ENCODE measurements around the gene SMLR1.

Gene SMLR1

DNA sequence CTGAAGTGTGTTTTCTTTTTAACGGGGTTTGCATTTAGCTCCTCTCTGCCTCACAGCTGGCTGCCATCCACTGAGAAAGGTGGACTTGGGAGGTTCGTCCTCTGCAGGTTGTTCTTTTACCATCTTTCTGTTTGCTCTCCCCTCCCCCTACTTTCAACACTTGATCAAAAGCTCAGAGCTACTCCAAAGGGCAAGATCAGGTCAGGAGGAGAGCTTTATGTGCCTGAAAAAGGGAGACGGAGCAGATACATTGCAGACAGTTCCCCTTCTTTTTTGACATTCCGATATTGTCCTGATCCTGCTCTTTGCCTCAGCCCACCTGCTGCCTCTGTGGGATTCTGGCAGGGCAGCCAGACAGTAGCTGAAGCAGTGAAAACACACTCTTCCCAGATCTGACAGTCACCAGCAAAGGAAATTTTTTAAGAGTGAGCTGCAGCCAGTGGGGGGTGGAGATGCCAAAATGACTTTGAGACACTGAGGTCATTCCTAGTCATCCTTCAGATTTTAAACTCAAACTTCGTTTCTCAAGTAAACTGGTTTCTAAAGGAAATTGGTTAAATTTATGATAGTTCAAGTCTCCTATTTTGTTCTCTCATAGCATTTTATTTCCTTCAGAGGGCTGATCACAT lies 26.5 kb downstream of the SMLR1 start:
- no peak for DNase-seq

DNA sequence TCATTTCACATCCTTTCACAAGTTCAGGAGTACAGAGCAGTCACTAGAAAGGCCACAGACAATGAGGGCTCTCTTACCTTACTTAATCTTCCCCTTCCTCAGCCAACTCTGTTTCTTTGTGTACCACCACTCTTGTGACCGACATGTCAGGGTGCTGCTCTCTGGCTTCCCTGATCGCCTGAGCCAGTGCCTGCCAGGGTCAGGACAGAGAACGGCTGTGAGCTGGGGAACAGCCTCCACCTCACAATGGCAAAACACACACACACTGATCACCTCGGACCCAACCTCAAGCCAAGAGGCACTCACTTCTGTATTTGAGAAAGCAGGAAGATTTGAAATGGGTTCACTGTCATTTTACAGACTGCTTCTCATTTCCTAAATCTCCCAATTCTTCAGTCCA lies 30.8 kb downstream of the SMLR1 start:
- DNase-seq: no peak

DNA sequence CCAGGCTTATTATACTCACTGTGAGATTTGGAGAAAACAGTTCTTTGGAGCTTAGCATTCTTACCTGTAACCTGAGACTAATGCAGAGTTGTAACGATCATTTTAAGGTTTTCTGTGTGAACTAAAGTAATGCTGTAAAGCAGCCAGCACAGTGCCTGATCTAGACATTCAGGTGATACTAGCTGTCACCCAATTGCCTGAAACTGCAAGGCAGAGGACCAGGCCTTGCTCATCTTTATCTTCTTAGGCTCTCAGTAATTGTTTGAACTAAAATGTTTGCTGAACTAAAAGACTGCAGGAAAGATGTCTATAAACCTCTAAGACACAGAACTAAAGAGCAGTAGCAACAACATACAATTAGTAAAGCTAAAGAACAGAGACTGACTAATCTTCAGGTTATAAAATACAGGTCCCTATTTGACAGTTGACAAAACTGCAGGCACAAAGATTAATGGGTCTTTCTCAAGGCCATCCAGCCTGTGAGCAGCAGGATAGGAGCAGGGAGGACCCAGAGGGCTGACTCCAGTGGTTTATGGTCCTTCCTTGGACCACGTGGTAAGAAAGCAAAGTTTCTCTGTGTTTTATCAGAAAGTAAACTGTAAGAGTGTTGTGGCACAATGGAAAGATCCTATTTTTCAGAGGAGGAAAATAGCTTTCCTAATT lies 31.4 kb downstream of the SMLR1 start:
- no peak for DNase-seq

DNA sequence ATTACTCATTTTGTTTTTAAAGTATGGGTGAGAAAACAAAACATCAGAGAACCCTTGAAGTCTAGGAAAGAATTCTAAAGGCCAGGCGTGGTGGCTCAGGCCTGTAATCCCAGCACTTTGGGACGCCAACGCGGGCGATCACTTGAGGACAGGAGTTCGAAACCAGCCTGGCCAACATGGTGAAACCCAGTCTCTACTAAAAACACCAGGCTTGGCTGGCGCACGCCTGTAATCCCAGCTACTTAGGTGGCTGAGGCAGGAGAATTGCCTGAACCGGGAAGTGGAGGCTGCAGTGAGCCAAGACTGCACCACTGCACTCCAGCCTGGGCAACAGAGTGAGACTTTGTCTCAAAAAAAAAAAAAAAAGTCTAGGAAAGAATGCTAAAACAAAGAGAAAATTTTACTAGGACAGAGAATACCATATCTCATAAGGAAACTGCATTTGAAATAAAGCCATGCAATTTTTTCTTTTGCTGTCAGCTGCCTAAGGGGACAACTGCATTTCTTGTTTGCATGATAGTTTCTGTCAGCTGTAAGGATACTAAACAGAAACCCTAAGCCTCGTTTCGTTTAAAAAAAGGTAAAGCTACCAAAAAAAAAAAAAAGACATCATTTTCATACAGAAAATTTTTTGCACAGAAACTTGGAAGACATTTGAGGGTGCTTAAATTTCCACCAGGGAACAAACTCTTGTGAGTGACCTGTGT lies 32.1 kb downstream of the SMLR1 start:
- no peak for DNase-seq

DNA sequence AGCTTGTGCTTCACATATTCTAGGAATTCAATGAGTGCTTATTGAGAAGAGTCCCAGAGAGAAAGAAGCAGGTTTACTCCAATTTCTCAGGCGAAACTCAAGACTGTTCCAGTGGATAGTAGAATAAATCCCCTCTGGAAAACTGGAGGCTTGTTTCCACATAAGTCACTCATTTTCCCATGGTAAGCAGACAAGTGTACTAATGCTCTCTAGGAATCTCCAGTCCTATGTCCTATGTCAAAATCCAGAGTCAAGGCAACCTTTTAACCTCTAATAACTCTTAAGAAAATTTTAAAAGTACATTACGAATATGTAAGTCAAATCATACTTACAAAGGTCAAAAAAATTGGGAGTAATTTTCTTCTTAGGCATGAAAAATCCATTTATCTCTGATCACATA lies 35.2 kb downstream of the SMLR1 start:
- no peak for DNase-seq

DNA sequence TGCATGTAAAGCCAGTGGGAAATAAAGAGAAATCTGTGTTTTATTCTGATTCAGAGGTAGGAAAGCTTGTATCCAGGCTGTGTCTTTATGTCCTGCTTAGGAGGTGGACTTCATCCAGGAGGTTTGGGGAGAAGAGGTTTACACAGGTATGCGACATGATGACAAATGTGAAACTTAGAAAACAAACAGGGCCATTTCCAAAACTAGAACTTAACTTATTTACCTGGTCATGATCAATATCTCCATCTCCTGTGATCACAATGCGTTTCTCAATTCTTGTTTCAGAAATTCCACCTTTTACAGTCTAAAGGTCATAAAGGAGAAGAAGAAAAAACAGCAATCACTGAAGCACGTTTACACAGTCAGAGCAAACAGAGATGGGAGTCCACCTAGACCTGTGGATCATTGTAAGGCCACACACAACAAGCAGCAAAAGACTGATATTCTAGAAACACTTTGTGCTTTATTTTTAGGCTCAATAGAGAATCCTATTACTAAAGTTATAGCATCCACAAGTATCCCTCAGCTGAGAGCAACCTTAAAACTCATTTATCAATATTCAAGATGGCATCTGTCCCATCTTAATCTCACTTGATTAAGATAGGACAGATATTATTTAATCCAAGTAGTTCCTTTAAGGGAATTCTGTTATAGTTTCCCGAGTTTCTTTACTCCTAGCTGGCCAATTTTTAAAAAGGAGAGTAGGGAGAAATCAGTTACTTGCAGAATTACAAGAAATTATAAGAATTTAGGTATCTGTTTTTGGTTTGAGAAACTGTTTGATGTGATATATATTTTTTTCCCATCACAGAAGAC lies 36.4 kb downstream of the SMLR1 start:
- DNase-seq: no peak

DNA sequence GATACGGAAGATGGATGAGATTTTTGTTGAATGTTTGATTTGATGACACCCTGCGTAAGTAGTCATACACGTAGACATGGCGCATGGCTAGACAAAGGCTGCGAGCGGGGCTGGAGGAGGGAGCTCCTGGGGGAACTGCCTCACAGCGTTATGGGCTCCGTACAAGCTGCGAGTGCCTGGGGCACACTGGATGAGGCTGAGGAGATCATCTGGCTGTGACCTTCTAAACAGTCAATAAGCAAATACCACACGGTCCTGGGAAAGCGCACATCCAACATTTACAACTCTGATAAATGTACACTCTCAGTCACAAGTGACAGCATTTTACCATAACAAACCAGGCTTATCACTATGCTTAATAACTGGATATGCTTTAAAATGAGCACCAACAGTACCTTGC lies 37.1 kb downstream of the SMLR1 start:
- no peak for DNase-seq

DNA sequence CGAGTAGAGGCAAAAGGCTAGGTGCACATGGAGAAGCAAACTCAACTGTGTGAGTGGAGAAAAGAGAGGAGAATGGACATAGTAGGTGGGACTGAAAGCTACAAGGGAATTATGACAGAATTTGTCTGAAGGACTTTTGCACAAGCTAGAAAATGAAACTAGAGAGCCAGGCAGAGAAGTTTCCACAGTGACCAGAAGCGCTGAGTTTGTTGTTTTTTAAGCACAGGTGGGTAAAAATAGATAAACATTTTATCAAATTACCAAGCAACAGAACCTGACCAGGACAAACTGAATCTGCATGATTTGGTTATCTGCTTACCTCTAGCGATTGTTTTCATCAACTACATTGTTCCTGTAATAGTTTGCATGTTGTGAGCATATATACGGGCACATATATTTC lies 38.6 kb downstream of the SMLR1 start:
- no peak for DNase-seq

DNA sequence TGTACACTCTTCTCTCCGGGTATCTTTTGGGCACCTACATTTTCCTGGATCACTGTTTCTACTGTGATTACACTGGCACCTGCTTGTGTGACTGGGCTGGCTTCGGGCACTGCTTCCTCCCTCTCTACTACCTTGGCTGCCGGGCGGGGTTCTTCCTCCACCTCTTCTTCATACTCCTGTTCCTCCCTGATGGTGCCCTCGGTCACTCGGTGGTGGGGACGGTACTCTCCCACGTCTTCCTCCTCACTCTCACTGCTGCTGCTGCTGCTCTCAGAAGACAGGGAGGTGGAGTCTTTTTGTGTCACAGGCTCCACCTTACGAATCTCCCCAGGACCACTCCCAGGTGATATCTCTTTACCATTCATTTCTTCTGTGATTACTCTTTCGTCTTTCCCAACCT lies 42.5 kb downstream of the SMLR1 start:
- no peak for DNase-seq

DNA sequence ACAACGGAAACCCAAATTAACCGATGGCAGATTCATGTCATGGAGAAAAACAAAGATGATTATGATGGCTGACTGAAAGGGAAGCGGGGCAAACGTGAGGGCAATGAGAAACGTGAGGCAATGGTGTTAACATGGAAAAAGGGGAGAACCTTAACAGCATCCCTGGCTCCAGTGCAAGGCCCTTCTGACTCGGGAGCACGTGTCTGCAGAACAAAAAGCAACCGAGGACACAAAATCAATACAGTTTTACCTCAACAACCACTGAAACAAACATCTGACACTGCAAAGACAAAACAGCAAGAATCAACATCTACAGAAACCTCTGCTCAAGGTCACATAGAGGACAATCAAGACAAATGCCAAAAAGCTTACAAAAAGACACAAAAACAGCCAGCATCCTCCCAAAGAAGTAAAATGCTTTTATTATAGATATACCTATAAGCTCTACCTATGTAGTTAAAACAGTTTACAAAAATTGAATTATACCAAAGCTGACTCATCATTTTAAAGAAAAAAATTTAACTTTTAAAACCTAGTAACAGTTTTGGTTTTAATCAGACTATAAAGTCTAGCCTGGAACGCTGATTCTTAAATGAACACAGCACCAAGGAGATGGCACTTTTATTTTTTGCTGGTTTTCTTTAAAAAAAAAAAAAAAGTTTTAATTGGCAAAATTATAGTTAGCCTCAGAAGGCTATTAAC lies 43.1 kb downstream of the SMLR1 start:
- no peak for DNase-seq

DNA sequence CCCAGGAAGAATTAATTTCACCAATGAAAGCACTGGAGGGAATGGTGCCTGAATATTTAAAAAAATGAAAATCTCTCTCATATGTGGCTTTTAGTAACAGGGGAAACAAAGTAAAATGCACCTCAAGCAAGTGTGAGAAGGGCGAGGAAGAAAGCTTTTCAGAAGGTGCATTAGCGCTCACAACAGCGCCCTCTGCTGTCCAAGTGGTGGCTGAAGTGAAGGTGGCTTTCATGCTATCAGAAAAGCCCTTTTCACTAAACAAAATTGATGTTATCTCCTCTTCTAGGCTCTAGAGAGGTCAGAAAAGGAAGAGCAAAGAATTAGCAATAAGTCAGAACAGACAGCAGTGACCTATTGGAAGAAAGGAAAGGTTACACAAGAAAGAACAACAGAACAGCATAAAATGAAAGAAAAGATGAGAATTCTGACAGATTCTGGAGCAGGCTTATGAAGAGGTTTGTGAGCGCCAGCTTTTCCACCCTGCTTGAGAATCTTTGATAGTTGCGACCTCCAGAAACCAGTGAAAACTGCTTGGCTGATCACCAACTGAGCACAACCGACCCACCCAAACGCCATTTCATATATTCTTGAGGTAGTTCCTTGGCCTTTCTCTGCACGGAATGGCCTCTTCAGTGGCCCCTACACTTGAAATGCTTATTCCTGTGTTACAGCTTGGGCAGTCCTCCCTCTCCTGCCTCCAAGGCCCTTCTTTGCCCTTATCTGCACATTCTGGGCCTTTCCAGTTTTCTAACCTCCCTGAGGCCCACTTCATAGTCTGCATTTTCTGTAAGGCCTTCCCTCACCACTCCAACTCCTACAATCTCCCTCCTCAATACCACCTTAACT lies 45.3 kb downstream of the SMLR1 start:
- DNase-seq: peak; percentile 24 to 62 (median 45)

DNA sequence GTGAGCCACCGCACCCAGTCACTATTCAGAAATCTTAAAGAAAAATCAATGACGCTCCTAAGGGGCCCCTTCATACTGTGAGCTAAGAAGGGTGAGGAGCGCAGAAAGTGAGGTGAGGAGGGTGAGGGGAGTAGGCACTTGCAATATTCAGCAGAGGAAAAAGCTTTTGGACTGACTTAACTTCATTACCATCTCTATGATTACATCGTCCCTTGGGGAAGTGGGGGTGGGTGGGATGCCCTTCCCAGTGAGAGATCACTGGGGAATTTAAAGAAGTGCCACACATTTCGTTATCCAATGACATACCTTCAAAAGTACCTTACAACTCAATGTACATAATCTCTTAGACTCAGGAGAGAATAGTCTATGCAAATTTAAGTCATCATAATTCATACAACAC lies 46.5 kb downstream of the SMLR1 start:
- DNase-seq: no peak

DNA sequence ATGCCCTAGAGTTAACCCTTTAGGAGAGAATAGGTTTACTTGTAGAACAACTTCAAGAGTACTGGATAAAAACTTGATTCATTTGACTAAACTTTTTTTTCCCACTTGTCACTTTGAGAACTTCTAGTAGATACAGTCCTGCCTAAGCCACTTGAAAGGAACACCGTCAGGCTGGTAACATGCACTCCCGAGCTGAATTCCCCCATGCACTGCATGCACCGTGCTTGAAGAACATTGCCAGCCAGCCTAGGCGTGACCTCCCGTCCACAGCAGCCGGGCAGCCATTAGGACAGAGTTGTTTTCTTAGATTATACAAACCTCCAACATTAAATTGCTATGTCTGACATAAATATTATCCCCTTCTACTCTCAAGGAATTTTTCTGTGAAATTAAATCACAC lies 52.6 kb downstream of the SMLR1 start:
- no peak for DNase-seq

DNA sequence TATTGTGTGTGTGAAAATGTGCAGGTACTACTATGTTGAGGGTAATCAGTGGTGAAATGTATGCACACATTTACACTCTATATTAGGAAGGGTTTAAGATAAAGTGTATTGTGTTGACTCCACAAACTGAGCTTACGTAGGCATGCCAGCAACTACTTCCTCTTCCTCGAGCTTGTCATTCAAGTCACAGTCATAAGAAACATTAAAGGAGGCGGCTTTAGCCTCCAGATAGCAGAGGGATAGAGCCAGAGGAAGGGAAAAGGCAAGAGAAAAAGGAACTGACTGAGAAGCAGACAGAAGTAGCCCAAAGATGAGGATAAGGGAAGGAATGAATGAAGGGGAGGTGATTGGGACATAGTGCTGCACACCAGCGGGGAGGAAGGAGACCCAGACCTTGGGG lies 55.2 kb downstream of the SMLR1 start:
- DNase-seq: no peak

DNA sequence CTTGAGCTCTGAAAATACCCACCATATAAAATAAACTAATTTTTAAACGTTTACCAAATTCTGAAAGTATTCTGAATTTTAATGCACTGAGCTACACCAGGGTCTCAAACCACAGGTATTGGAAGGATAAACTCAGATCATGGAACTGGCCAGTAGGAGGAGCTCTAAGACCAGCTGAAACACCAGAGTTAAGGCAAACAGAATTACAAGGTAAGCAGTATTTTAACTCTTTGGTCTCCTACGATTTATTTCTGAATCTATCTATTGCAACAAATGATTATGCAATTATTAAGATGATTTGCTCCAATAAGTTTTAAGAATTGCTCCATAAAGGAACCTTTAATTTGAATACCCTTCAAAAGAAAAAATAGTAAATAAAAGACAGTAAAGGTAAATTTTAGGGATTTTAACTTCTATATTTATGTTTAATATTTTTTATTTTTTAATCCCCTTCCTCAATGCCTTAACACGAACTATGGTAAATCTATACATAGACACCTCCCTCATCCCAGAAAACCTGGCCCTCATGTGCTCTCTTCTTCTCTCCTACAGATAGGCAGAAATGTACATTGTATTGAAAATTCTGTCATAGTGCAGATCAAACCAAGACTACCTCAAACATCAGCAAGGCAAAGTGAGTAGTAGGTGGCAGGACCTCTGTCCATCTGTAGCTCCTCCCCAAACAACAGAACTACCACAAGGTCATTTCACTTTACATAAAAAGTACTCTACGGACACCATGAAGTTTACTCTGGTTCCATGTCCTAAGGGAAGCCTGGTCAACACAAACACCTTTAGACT lies 58.4 kb downstream of the SMLR1 start:
- DNase-seq: peak; percentile 13 to 82 (median 66)

All from stimulated activated naive CD4-positive, alpha-beta T cell (primary cell).